Upper lobe of left lung (tissue), 4 donors: ENCODE data around the gene VAMP3.

Experiments
- EP300 ChIP-seq, 4 donors: sonication (generic); formaldehyde crosslinking; IDR thresholded peaks; one replicate each; pipeline ENCODE4 v1.5.1; 2017; ENCODE audit warnings: antibody characterized with exemption in 4 of 4, control low read depth in 2 of 4
- POLR2A ChIP-seq, 4 donors: fragments of 450-650 bp; IDR thresholded peaks; one replicate each; pipeline ENCODE4 v1.5.1; 2016 to 2017; ENCODE audit warnings: antibody characterized with exemption in 4 of 4, mild to moderate bottlenecking in 2 of 4
- POLR2AphosphoS5 ChIP-seq, 2 donors: sonication (generic); formaldehyde crosslinking; IDR thresholded peaks; one replicate each; pipeline ENCODE4 v1.5.1; 2017; ENCODE audit warnings: antibody characterized with exemption in 2 of 2
- TF ChIP-seq, protein P1 (sequence below), 6 experiments: fragments of 450-650 bp in 4 of 6; fragments of 200-600 bp in 2 of 6; sonication (generic) in 2 of 6; IDR thresholded peaks; one replicate each; pipeline ENCODE4 v1.5.1; 2016 to 2019; ENCODE audit warnings: antibody characterized with exemption in 6 of 6

DNA sequence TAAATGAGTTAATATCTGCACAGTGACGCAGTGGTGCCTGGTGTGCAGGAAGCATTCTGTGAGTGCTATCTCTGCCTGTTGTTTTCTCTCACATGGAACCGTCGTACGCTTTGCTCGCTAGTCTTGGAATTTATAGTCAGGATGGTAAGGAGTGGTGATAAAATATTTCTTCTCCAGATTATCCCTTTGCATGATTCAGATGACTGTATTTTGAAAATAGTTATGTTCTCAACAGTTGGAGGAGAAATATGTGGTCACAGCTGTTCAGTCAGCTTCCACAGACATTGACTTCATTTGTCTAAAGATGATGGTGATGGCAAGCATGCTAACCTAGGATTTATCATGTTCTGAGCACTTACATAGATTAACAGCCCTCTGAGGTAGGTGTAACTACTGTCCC is 41.3 kb upstream of the VAMP3 start:
- TF ChIP-seq, protein P1, sequence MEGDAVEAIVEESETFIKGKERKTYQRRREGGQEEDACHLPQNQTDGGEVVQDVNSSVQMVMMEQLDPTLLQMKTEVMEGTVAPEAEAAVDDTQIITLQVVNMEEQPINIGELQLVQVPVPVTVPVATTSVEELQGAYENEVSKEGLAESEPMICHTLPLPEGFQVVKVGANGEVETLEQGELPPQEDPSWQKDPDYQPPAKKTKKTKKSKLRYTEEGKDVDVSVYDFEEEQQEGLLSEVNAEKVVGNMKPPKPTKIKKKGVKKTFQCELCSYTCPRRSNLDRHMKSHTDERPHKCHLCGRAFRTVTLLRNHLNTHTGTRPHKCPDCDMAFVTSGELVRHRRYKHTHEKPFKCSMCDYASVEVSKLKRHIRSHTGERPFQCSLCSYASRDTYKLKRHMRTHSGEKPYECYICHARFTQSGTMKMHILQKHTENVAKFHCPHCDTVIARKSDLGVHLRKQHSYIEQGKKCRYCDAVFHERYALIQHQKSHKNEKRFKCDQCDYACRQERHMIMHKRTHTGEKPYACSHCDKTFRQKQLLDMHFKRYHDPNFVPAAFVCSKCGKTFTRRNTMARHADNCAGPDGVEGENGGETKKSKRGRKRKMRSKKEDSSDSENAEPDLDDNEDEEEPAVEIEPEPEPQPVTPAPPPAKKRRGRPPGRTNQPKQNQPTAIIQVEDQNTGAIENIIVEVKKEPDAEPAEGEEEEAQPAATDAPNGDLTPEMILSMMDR (IDR thresholded peaks at IDR 0.05) = no peak
- TF ChIP-seq POLR2AphosphoS5 (IDR thresholded peaks at IDR 0.05) = no peak
- no peak for TF ChIP-seq POLR2A (IDR thresholded peaks at IDR 0.05)
- TF ChIP-seq EP300 (IDR thresholded peaks at IDR 0.05) = no peak
